CD4-positive, alpha-beta T cell (primary cell): ENCODE measurements around the gene GON7. TPM values are rescaled to one million over a fixed set of nuclear protein-coding genes. Genes with fewer than 3 reads are reported as not detected.
"Not testable (repeated sequence)": the region's sequence is repeated elsewhere in the genome, so short reads cannot be mapped to it uniquely, and the experiment has no call there.

Experiments
- ATAC-seq: fragments of 200-7000 bp; cut with Tn5 transposase; one replicate; pipeline ENCODE4 v1.10.0; 2022; ENCODE audit warnings: mild to moderate bottlenecking; ENCODE audit not compliant: poor library complexity
- CTCF ChIA-PET: fragments of 350-600 bp; sonication (Branson Sonifier 250); formaldehyde crosslinking; loops from one replicate; lab custom pipeline; 2021; ENCODE audit warnings: antibody characterized with exemption, inconsistent platforms; lab: Charles Lee
- POLR2A ChIA-PET: fragments of 350-600 bp; sonication (Branson Sonifier 250); formaldehyde crosslinking; loops from one replicate; lab custom pipeline; 2021; ENCODE audit warnings: antibody characterized with exemption, inconsistent platforms; lab: Charles Lee
- DNase-seq, 14 experiments: peaks; one replicate each; pipeline ENCODE4 v3.0.0-alpha.2; 2013 to 2020; ENCODE audit warnings: mixed read lengths in 2 of 14
- H3K27ac ChIP-seq, 2 donors: one replicate each; pipeline versions ENCODE4 v1.5.1 to v1.7.0; 2013; ENCODE audit warnings: low read length in 2 of 2, low read depth in 1 of 2, mild to moderate bottlenecking in 1 of 2
- H3K27me3 ChIP-seq, 2 experiments: 1 replicate in 1 of 2; 2 replicates in 1 of 2; pipeline versions ENCODE4 v1.6.1 to v1.7.0; 2013; ENCODE audit warnings: low read length in 2 of 2, control low read depth in 1 of 2, mild to moderate bottlenecking in 1 of 2, moderate library complexity in 1 of 2; ENCODE audit not compliant: insufficient read depth in 2 of 2, control insufficient read depth in 1 of 2
- H3K36me3 ChIP-seq: one replicate; pipeline ENCODE4 v1.6.1; 2013; ENCODE audit warnings: low read length, control low read depth; ENCODE audit not compliant: insufficient read depth
- H3K4me1 ChIP-seq: one replicate; pipeline ENCODE4 v1.6.1; 2013; ENCODE audit warnings: low read length, control low read depth; ENCODE audit not compliant: insufficient read depth
- H3K4me3 ChIP-seq: one replicate; pipeline ENCODE4 v1.5.1; 2013; ENCODE audit warnings: mild to moderate bottlenecking, low read length, moderate library complexity
- H3K9me3 ChIP-seq, 2 experiments: 1 replicate in 1 of 2; 2 replicates in 1 of 2; pipeline versions ENCODE4 v1.6.1 to v1.7.0; 2013; ENCODE audit warnings: low read length in 2 of 2, mild to moderate bottlenecking in 2 of 2, control low read depth in 1 of 2, moderate library complexity in 1 of 2; ENCODE audit not compliant: control insufficient read depth in 1 of 2, insufficient read depth in 1 of 2
- H3K27ac Mint-ChIP-seq: one replicate; pipeline ENCODE4 v1.8.0; 2020; ENCODE audit warnings: mixed read lengths
- H3K27me3 Mint-ChIP-seq: one replicate; pipeline ENCODE4 v1.8.0; 2021; ENCODE audit warnings: mixed read lengths
- H3K36me3 Mint-ChIP-seq: one replicate; pipeline ENCODE4 v1.8.0; 2021; ENCODE audit warnings: low read depth, mixed read lengths
- H3K4me1 Mint-ChIP-seq: one replicate; pipeline ENCODE4 v1.8.0; 2021; ENCODE audit warnings: low read depth, mixed read lengths
- H3K4me3 Mint-ChIP-seq: one replicate; pipeline ENCODE4 v1.8.0; 2020; ENCODE audit warnings: mild to moderate bottlenecking, mixed read lengths
- H3K9me3 Mint-ChIP-seq: one replicate; pipeline ENCODE4 v1.8.0; 2020; ENCODE audit warnings: mixed read lengths
- CTCF ChIP-seq: fragments of 200-600 bp; IDR thresholded peaks from one replicate; pipeline ENCODE4 v1.8.0; 2022; ENCODE audit warnings: antibody characterized with exemption, mild to moderate bottlenecking
- intact Hi-C, 2 experiments: fragments of 100-400 bp; cut with DNase I in 1 of 2; cut with micrococcal nuclease in 1 of 2; formaldehyde crosslinking; loops; one replicate each; pipeline versions ENCODE4 v1.15.1 to v1.9.0; 2023 to 2025; cut with DNase I, micrococcal nuclease
- total RNA-seq, 174 experiments: library from RNA in 2 of 174; stranded (reverse) in 2 of 174; gene quantifications; one replicate each; pipeline ENCODE4 v1.2.3 and lab custom pipeline; 2021 to 2026

The GON7 gene
- total RNA-seq, 2 experiments from 2014 or later: 2.3 to 2.4 TPM

GRCh38 chr14:93165271-93166265, 41.3 kb downstream of the GON7 start:
- DNase-seq, H3K4me1 Mint-ChIP-seq, H3K4me3 ChIP-seq, H3K27me3 Mint-ChIP-seq, POLR2A ChIA-PET, H3K36me3 Mint-ChIP-seq, H3K9me3 ChIP-seq, CTCF ChIA-PET, H3K4me1 ChIP-seq, H3K27me3 ChIP-seq, H3K9me3 Mint-ChIP-seq, H3K4me3 Mint-ChIP-seq, intact Hi-C loops, H3K27ac ChIP-seq, H3K27ac Mint-ChIP-seq, ATAC-seq, H3K36me3 ChIP-seq: not testable (repeated sequence)

- CTCF ChIA-PET: interaction anchor here (0.5 to 1.2 kb wide), 2 partner anchors 13 to 24 kb away, joined by 3 to 4 read pairs; no protein-coding TSS in a partner anchor
- Histone ChIP-seq H3K27ac (no peak overlapping the region), H3K4me3 (no peak overlapping the region), H3K4me1 (no peaks in the 10 kb centered on the region), H3K27me3 (no peaks in the 10 kb centered on the region), H3K36me3 (no peaks in the 10 kb centered on the region), H3K9me3 (no peaks in the 10 kb centered on the region)
- no peak for TF ChIP-seq CTCF
- no peak overlapping the region for H3K4me3 Mint-ChIP-seq
- no peaks in the 10 kb centered on the region for H3K36me3 Mint-ChIP-seq
- POLR2A ChIA-PET: no interaction called here
- no peaks in the 10 kb centered on the region for H3K27me3 Mint-ChIP-seq
- ATAC-seq (no peak), DNase-seq (no peak)
- intact Hi-C loops: no loop called here
- H3K4me1 Mint-ChIP-seq: no peaks in the 10 kb centered on the region
- H3K9me3 Mint-ChIP-seq: no peaks in the 10 kb centered on the region
- no peak overlapping the region for H3K27ac Mint-ChIP-seq
These were observed 43.3 kb downstream of the GON7 start for GRCh38 chr14:93163564-93163963.

GRCh38 chr14:93161411-93161940, 45.4 kb downstream of the GON7 start:
- CTCF ChIA-PET: no interaction called here
- TF ChIP-seq CTCF: no peak
- DNase-seq (no peak), ATAC-seq (no peak)
- H3K4me1 Mint-ChIP-seq: no peaks in the 10 kb centered on the region
- Histone ChIP-seq H3K27ac (no peak overlapping the region), H3K36me3 (no peaks in the 10 kb centered on the region), H3K9me3 (no peaks in the 10 kb centered on the region), H3K4me1 (no peaks in the 10 kb centered on the region), H3K27me3 (no peaks in the 10 kb centered on the region), H3K4me3 (no peak overlapping the region)
- H3K27me3 Mint-ChIP-seq: no peaks in the 10 kb centered on the region
- H3K4me3 Mint-ChIP-seq: no peak overlapping the region
- intact Hi-C loops: no loop called here
- POLR2A ChIA-PET: no interaction called here
- H3K36me3 Mint-ChIP-seq: no peaks in the 10 kb centered on the region
- no peaks in the 10 kb centered on the region for H3K9me3 Mint-ChIP-seq
- no peak overlapping the region for H3K27ac Mint-ChIP-seq
